MM.1S (cell line): ENCODE results near the gene DEPDC1.
"Not testable (repeated sequence)": the region's sequence is repeated elsewhere in the genome, so short reads cannot be mapped to it uniquely, and the experiment has no call there.

ENCODE experiments used
- CTCF ChIP-seq: fragments of 300-600 bp; sonication (generic); IDR thresholded peaks from 2 replicates; pipeline ENCODE4 v1.5.1; 2016; ENCODE audit warnings: antibody characterized with exemption, low read length, mixed read lengths
- EZH2 ChIP-seq: fragments of 300-600 bp; sonication (generic); optimal IDR thresholded peaks from 2 replicates; pipeline ENCODE3; 2017; ENCODE audit warnings: low read depth, mild to moderate bottlenecking, antibody characterized with exemption, low read length, mixed read lengths
- EZH2phosphoT487 ChIP-seq: fragments of 300-600 bp; sonication (generic); IDR thresholded peaks from 2 replicates; pipeline ENCODE4 v1.6.1; 2018; ENCODE audit warnings: antibody characterized with exemption, low read length

GRCh38 chr1:68492255-68492654 lies 4.6 kb downstream of the DEPDC1 start:
- TF ChIP-seq CTCF, EZH2, EZH2phosphoT487: not testable (repeated sequence)
